Heart left ventricle (tissue), 16 donors: Measurements from ENCODE around the gene FOXN1. TPM values are rescaled to one million over a fixed set of nuclear protein-coding genes. Genes with fewer than 3 reads are reported as not detected.

Experiments
- ATAC-seq, 4 donors: fragments of 200-7000 bp; cut with Tn5 transposase; one replicate each; pipeline ENCODE4 v1.9.1; 2020 to 2022; ENCODE audit warnings: moderate library complexity in 4 of 4, mild to moderate bottlenecking in 3 of 4, moderate number of reproducible peaks in 1 of 4
- DNase-seq, 5 donors: peaks; one replicate each; pipeline ENCODE4 v3.0.0-alpha.2; 2020
- H3K27ac ChIP-seq, 12 donors: fragments of 200-600 bp; sonication (generic) in 4 of 12; one replicate each; pipeline versions ENCODE4 v1.5.0 to v1.8.0; 2016 to 2022; ENCODE audit warnings: mild to moderate bottlenecking in 2 of 12
- H3K27me3 ChIP-seq, 9 donors: fragments of 200-600 bp; sonication (generic) in 2 of 9; one replicate each; pipeline versions ENCODE4 v1.5.1 to v1.8.0; 2016 to 2022; ENCODE audit warnings: mild to moderate bottlenecking in 3 of 9
- H3K36me3 ChIP-seq, 9 donors: fragments of 200-600 bp; sonication (generic) in 2 of 9; one replicate each; pipeline versions ENCODE4 v1.5.0 to v1.8.0; 2018 to 2022; ENCODE audit warnings: mild to moderate bottlenecking in 2 of 9
- H3K4me1 ChIP-seq, 12 donors: fragments of 200-600 bp; sonication (generic) in 4 of 12; one replicate each; pipeline versions ENCODE4 v1.5.0 to v1.8.0; 2016 to 2022; ENCODE audit warnings: mild to moderate bottlenecking in 3 of 12
- H3K4me3 ChIP-seq, 12 donors: fragments of 200-600 bp; sonication (generic) in 4 of 12; one replicate each; pipeline versions ENCODE4 v1.5.0 to v1.8.0; 2017 to 2022; ENCODE audit warnings: mild to moderate bottlenecking in 9 of 12, moderate library complexity in 4 of 12
- H3K9me3 ChIP-seq, 12 donors: fragments of 200-600 bp; sonication (generic) in 4 of 12; one replicate each; pipeline versions ENCODE4 v1.5.0 to v1.8.0; 2016 to 2022; ENCODE audit warnings: mild to moderate bottlenecking in 1 of 12
- CTCF ChIP-seq, 12 donors: fragments of 200-600 bp; sonication (generic) in 4 of 12; IDR thresholded peaks; one replicate each; pipeline versions ENCODE4 v1.5.0 to v1.8.0; 2018 to 2022; ENCODE audit warnings: antibody characterized with exemption in 12 of 12, mild to moderate bottlenecking in 5 of 12
- POLR2A ChIP-seq, 2 donors: fragments of 450-650 bp; IDR thresholded peaks; one replicate each; pipeline ENCODE4 v1.6.1; 2017; ENCODE audit warnings: antibody characterized with exemption in 2 of 2, mild to moderate bottlenecking in 2 of 2, moderate library complexity in 2 of 2
- WGBS, 4 donors: extraction: QIAGEN DNeasy Blood & Tissue Kit in 2 of 4; methylation state at CpG; one replicate each; pipeline versions ENCODE4 v1.1.5 to v1.1.7; 2013 to 2018; 5-methylcytosine and 5-hydroxymethylcytosine counted together
- intact Hi-C, 10 donors: fragments of 100-400 bp; cut with DNase I; formaldehyde crosslinking; loops; one replicate each; pipeline versions ENCODE4 v1.11.1 to v1.14.2; 2022
- polyA plus RNA-seq, 2 donors: library from polyadenylated mRNA; stranded (reverse); fragments of 200-250 nt; gene quantifications; one replicate each; pipeline ENCODE4 v1.2.3, GENCODE V29; 2013
- total RNA-seq, 9 donors: library from RNA; depleted of rRNA in 2 of 9; stranded (reverse); fragments of >200 nt in 2 of 9; fragmentation: NEBNext Ultra II Directional in 3 of 9; extraction: Animal tissue kit (Norgen Biotek cat#: 25700) in 3 of 9; gene quantifications; one replicate each; pipeline versions ENCODE4 v1.1.0 to v1.2.4, GENCODE V29; 2016 to 2023
- donor health status: ischemic (EF 13 %, LVEDD 7.1; RV severe dilation, severe dysfunction).
- donor health status: healthy with polysubstance abuse.
- donor health status: DM: no; HTN: yes; CAD: no.
- donor health status: DM: no; HTN: no; CAD: no.
- donor health status: ischemic (EF 25% LVEDD 6.9; RV normal size, moderate dysfunction).
- donor health status: ischemic (EF 25% LVEDD 5.7; RV mildly dilated, moderate dysfunction).
- donor health status: healthy.
- donor health status: DM: yes; HTN: yes; CAD: no.
- donor health status: ischemic (EF 35%, LVEDD 5.7; RV mildly dilated, moderate dysfunction).
- donor health status: nonischemic (EF 11% LVEDD 7.7; RV severe dilation, severe dysfunction).
- donor health status: DM: yes; HTN: yes; CAD: no.
- donor health status: PGD.
- donor health status: ischemic (EF 29% LVEDD 5.4; RV normal size, mild dysfunction).
- donor health status: nonischemic (EF 23%, LVEDD 6.1; RV moderate dilation, normal function).

Gene FOXN1
- total and polyA plus RNA-seq, 11 donors = not detected

GRCh38 chr17:28582513-28582912 lies 76.4 kb downstream of the FOXN1 start:
- no peak overlapping the region for H3K4me3 ChIP-seq
- no peak for TF ChIP-seq POLR2A (IDR thresholded peaks at IDR 0.05)
- no peak for TF ChIP-seq CTCF (IDR thresholded peaks at IDR 0.05)
- WGBS, 4 donors = 90 to 99% (median 97%) methylated on average over 2 of the region's 2 CpGs
- H3K9me3 ChIP-seq = no peaks in the 10 kb centered on the region
- no peak overlapping the region for H3K27ac ChIP-seq
- no peaks in the 10 kb centered on the region for H3K27me3 ChIP-seq
- no peaks in the 10 kb centered on the region for H3K4me1 ChIP-seq
- H3K36me3 ChIP-seq = peaks cover 0 to 56% (median 0%) of the 10 kb centered on the region in 9 donors
- intact Hi-C loops = no loop called here
- DNase-seq (no peak), ATAC-seq (no peak)

- TF ChIP-seq POLR2A (IDR thresholded peaks at IDR 0.05) (no peak), CTCF (IDR thresholded peaks at IDR 0.05) (no peak)
- DNase-seq (no peak), ATAC-seq (no peak)
- WGBS, 4 donors = 93 to 99% (median 96%) methylated on average over 3 of the region's 3 CpGs
- no peak overlapping the region for H3K27ac ChIP-seq
- peaks cover 0 to 49% (median 0%) of the 10 kb centered on the region in 9 donors for H3K36me3 ChIP-seq
- no peaks in the 10 kb centered on the region for H3K27me3 ChIP-seq
- H3K4me1 ChIP-seq = no peaks in the 10 kb centered on the region
- no peaks in the 10 kb centered on the region for H3K9me3 ChIP-seq
- intact Hi-C loops = no loop called here
- H3K4me3 ChIP-seq = no peak overlapping the region
Measured at GRCh38 chr17:28584434-28584833, 78.3 kb downstream of the FOXN1 start.

DNA sequence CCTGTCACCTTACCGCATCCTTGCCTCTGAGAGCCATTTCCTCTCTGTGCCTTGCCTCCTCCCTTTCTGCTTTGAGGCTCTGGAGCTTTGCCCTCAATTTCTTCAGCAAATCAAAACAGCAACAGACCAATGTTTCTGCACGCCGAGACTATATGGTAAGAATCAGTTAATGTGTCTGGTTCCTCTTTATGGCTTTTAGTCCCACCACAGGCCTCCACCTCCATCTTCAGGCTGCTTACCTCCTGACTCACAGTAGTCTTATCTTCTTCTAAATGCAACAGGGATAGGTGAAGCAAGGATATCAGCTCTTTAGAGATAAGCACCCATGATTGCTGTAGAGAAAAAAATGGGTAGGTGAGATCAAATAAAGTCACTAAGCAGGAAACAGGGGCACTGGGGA lies 79.7 kb downstream of the FOXN1 start:
- H3K9me3 ChIP-seq = no peaks in the 10 kb centered on the region
- ATAC-seq (no peak), DNase-seq (no peak)
- intact Hi-C loops = no loop called here
- TF ChIP-seq POLR2A (IDR thresholded peaks at IDR 0.05) (no peak), CTCF (IDR thresholded peaks at IDR 0.05) (no peak)
- H3K4me3 ChIP-seq = no peak overlapping the region
- no peaks in the 10 kb centered on the region for H3K27me3 ChIP-seq
- H3K27ac ChIP-seq = no peak overlapping the region
- H3K36me3 ChIP-seq = peaks cover 0 to 59% (median 0%) of the 10 kb centered on the region in 9 donors
- no peaks in the 10 kb centered on the region for H3K4me1 ChIP-seq
- 63 to 76% (median 73%) methylated on average over 3 of the region's 3 CpGs for WGBS, 4 donors

Other genes starting within 250 kb of the FOXN1 start
- 1 to 10 TPM; 2.5 to 6.0 (median 3.3) TPM for gene TMEM97, start 187.1 kb upstream of the FOXN1 start, total RNA-seq
- 1 to 10 TPM; 1.4 to 7.9 TPM for gene TMEM97, start 187.1 kb upstream of the FOXN1 start, polyA plus RNA-seq
- 10 to 100 TPM in 6 of 9 donors, 1 to 10 TPM in 3; 7.9 to 16.7 (median 11.0) TPM for gene IFT20, start 170.9 kb upstream of the FOXN1 start, total RNA-seq
- gene IFT20, start 170.9 kb upstream of the FOXN1 start, polyA plus RNA-seq = 10 to 100 TPM; 17.4 to 18.9 TPM
- gene TNFAIP1, start 170.6 kb upstream of the FOXN1 start, total RNA-seq = 10 to 100 TPM; 31.7 to 83.4 (median 50.3) TPM
- gene TNFAIP1, start 170.6 kb upstream of the FOXN1 start, polyA plus RNA-seq = 10 to 100 TPM; 11.9 to 47.8 TPM
- gene POLDIP2, start 148.8 kb upstream of the FOXN1 start, total RNA-seq = 100 to 1,000 TPM; 125 to 194 (median 163) TPM
- gene POLDIP2, start 148.8 kb upstream of the FOXN1 start, polyA plus RNA-seq = 100 to 1,000 TPM in 1 of 2 donors, 10 to 100 TPM in 1; 97.8 to 186 TPM
- gene SEBOX, start 141.1 kb upstream of the FOXN1 start, total RNA-seq = not detected
- not detected for gene SEBOX, start 141.1 kb upstream of the FOXN1 start, polyA plus RNA-seq
- 100 to 1,000 TPM in 2 of 9 donors, 10 to 100 TPM in 7; 28.0 to 120 (median 67.3) TPM for gene VTN, start 136.0 kb upstream of the FOXN1 start, total RNA-seq
- gene VTN, start 136.0 kb upstream of the FOXN1 start, polyA plus RNA-seq = 10 to 100 TPM; 16.9 to 29.5 TPM
- 10 to 100 TPM in 4 of 9 donors, 1 to 10 TPM in 5; 4.7 to 11.3 (median 8.5) TPM for gene SARM1, start 134.7 kb upstream of the FOXN1 start, total RNA-seq
- 1 to 10 TPM; 3.7 to 4.4 TPM for gene SARM1, start 134.7 kb upstream of the FOXN1 start, polyA plus RNA-seq
- gene SLC46A1, start 100.1 kb upstream of the FOXN1 start, total RNA-seq = 10 to 100 TPM in 2 of 9 donors, 1 to 10 TPM in 7; 3.4 to 13.9 (median 4.7) TPM
- 1 to 10 TPM; 2.6 to 3.7 TPM for gene SLC46A1, start 100.1 kb upstream of the FOXN1 start, polyA plus RNA-seq
- not detected for gene SLC13A2, start 32.7 kb upstream of the FOXN1 start, total RNA-seq
- gene SLC13A2, start 32.7 kb upstream of the FOXN1 start, polyA plus RNA-seq = under 1 TPM in 1 of 2 donors, not detected in 1; 0.03 TPM
- 10 to 100 TPM; 12.8 to 30.7 (median 19.2) TPM for gene UNC119, start 46.3 kb downstream of the FOXN1 start, total RNA-seq
- 10 to 100 TPM; 18.4 to 23.7 TPM for gene UNC119, start 46.3 kb downstream of the FOXN1 start, polyA plus RNA-seq
- gene PIGS, start 65.2 kb downstream of the FOXN1 start, total RNA-seq = 10 to 100 TPM; 44.7 to 83.1 (median 55.1) TPM
- gene PIGS, start 65.2 kb downstream of the FOXN1 start, polyA plus RNA-seq = 10 to 100 TPM; 10.4 to 88.4 TPM
- gene ALDOC, start 70.5 kb downstream of the FOXN1 start, total RNA-seq = 100 to 1,000 TPM; 154 to 677 (median 224) TPM
- gene ALDOC, start 70.5 kb downstream of the FOXN1 start, polyA plus RNA-seq = 100 to 1,000 TPM; 179 to 220 TPM
- gene SPAG5, start 92.7 kb downstream of the FOXN1 start, total RNA-seq = 10 to 100 TPM in 1 of 9 donors, 1 to 10 TPM in 4, under 1 TPM in 4; 0.39 to 11.6 (median 1.5) TPM
- 1 to 10 TPM in 1 of 2 donors, under 1 TPM in 1; 0.42 to 1.2 TPM for gene SPAG5, start 92.7 kb downstream of the FOXN1 start, polyA plus RNA-seq
- gene RSKR, start 107.8 kb downstream of the FOXN1 start, total RNA-seq = 1 to 10 TPM; 2.8 to 8.3 (median 4.7) TPM
- gene RSKR, start 107.8 kb downstream of the FOXN1 start, polyA plus RNA-seq = 1 to 10 TPM; 3.6 to 3.9 TPM
- 100 to 1,000 TPM in 2 of 9 donors, 10 to 100 TPM in 7; 63.6 to 116 (median 74.1) TPM for gene BLTP2, start 138.8 kb downstream of the FOXN1 start, total RNA-seq
- 10 to 100 TPM; 19.8 to 44.9 TPM for gene BLTP2, start 138.8 kb downstream of the FOXN1 start, polyA plus RNA-seq
- 10 to 100 TPM; 19.6 to 39.1 (median 34.2) TPM for gene SDF2, start 155.6 kb downstream of the FOXN1 start, total RNA-seq
- 10 to 100 TPM; 21.9 to 58.6 TPM for gene SDF2, start 155.6 kb downstream of the FOXN1 start, polyA plus RNA-seq
- 10 to 100 TPM; 37.2 to 91.6 (median 49.1) TPM for gene SUPT6H, start 155.9 kb downstream of the FOXN1 start, total RNA-seq
- 10 to 100 TPM; 31.7 to 34.5 TPM for gene SUPT6H, start 155.9 kb downstream of the FOXN1 start, polyA plus RNA-seq
- gene PROCA1, start 205.5 kb downstream of the FOXN1 start, total RNA-seq = 1 to 10 TPM in 6 of 9 donors, under 1 TPM in 3; 0.65 to 2.3 (median 1.0) TPM
- 1 to 10 TPM in 1 of 2 donors, under 1 TPM in 1; 0.64 to 2.6 TPM for gene PROCA1, start 205.5 kb downstream of the FOXN1 start, polyA plus RNA-seq
- 10 to 100 TPM; 11.5 to 31.7 (median 14.9) TPM for gene RAB34, start 211.5 kb downstream of the FOXN1 start, total RNA-seq
- 10 to 100 TPM; 17.7 to 25.1 TPM for gene RAB34, start 211.5 kb downstream of the FOXN1 start, polyA plus RNA-seq
- gene RPL23A, start 213.6 kb downstream of the FOXN1 start, total RNA-seq = 1,000 to 10,000 TPM in 1 of 9 donors, 100 to 1,000 TPM in 8; 255 to 1,006 (median 869) TPM
- 1,000 to 10,000 TPM in 1 of 2 donors, 100 to 1,000 TPM in 1; 458 to 1,439 TPM for gene RPL23A, start 213.6 kb downstream of the FOXN1 start, polyA plus RNA-seq
- gene TLCD1, start 219.9 kb downstream of the FOXN1 start, total RNA-seq = 1 to 10 TPM in 7 of 9 donors, under 1 TPM in 2; 0.52 to 4.8 (median 1.7) TPM
- gene TLCD1, start 219.9 kb downstream of the FOXN1 start, polyA plus RNA-seq = 10 to 100 TPM in 1 of 2 donors, 1 to 10 TPM in 1; 2.5 to 11.7 TPM
- gene NEK8, start 222.4 kb downstream of the FOXN1 start, total RNA-seq = 1 to 10 TPM in 5 of 9 donors, under 1 TPM in 4; 0.28 to 2.8 (median 1.2) TPM
- gene NEK8, start 222.4 kb downstream of the FOXN1 start, polyA plus RNA-seq = 1 to 10 TPM; 1.0 to 1.1 TPM
- 10 to 100 TPM in 1 of 9 donors, 1 to 10 TPM in 8; 1.5 to 11.5 (median 2.7) TPM for gene TRAF4, start 237.7 kb downstream of the FOXN1 start, total RNA-seq
- gene TRAF4, start 237.7 kb downstream of the FOXN1 start, polyA plus RNA-seq = 1 to 10 TPM; 1.9 to 4.5 TPM